ENCODE data around the gene MAP3K9. TPM values are rescaled to one million over a fixed set of nuclear protein-coding genes. Genes with fewer than 3 reads are reported as not detected.
A peak's percentile ranks its signal among the peaks of the same experiment; 100 is the strongest.

Gene MAP3K9
- total RNA-seq, 1 donor from 2014 or later: 9.4 TPM

DNA sequence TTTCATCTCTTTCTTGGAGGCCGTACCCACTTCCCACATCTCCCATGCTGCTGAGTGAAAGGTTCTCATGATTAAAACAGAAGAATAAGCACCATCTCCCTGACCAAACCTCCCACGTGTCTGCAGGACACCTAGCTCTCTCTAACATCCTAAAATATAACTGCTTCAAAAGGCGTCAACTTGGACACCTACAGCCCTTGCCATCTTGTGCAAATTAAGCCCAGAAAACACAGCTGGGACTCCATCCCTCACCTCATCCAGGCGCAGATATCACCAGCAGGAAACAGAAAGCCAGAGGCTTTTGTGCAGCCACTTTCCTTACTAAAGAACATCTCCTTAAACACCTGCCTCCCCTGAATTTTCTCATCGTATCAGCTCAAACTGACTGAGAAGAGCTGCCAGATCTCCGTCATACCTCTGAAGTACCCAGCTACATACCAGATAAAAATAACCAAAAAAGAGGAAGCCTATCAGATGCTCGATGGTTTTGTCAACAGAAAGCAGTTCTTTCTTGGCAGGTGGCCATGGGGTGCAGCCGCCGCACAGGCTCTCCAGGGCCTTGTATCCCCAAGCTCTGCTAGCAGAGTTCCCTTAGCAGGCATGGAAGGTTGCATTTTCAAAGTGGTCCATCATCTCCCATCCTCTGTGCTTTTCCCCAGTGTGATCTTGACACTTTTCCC is 28.8 kb downstream of the MAP3K9 start:
- intact Hi-C loops (cut with DNase I): no loop called here
- ATAC-seq (peak; percentile 51 to 67), DNase-seq (peak; percentile 60)

DNA sequence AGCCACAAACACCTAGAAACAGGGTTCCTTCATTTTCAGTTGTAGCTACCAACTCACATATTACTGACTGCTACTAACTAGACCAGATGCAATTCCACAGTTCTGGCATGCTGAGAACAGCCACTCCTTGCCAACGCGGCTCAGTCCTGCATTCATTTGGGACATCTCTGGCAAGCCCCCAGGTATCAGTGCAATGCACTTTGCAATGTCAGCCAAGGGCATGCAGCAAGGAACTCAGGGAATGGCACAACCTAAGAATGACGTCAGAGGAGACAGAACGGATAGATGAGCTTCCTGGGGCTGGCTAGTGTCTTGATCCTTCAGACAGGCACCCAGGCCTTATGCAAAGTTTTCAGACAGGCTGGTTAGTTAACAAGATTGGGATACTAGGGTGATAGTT is 29.6 kb downstream of the MAP3K9 start:
- H3K36me3 ChIP-seq: no peaks in the 10 kb centered on the region
- TF ChIP-seq, protein P1, sequence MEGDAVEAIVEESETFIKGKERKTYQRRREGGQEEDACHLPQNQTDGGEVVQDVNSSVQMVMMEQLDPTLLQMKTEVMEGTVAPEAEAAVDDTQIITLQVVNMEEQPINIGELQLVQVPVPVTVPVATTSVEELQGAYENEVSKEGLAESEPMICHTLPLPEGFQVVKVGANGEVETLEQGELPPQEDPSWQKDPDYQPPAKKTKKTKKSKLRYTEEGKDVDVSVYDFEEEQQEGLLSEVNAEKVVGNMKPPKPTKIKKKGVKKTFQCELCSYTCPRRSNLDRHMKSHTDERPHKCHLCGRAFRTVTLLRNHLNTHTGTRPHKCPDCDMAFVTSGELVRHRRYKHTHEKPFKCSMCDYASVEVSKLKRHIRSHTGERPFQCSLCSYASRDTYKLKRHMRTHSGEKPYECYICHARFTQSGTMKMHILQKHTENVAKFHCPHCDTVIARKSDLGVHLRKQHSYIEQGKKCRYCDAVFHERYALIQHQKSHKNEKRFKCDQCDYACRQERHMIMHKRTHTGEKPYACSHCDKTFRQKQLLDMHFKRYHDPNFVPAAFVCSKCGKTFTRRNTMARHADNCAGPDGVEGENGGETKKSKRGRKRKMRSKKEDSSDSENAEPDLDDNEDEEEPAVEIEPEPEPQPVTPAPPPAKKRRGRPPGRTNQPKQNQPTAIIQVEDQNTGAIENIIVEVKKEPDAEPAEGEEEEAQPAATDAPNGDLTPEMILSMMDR (IDR thresholded peaks at IDR 0.05): no peak
- intact Hi-C loops (cut with DNase I): no loop called here
- no peaks in the 10 kb centered on the region for H3K9me3 ChIP-seq
- no peak for ATAC-seq
- H3K4me1 ChIP-seq: peaks cover 15% of the 10 kb centered on the region
- no peak overlapping the region for H3K27ac ChIP-seq
- H3K27me3 ChIP-seq (ENCODE audit: low read depth): no peaks in the 10 kb centered on the region
- no peak for DNase-seq
- H3K4me3 ChIP-seq: no peak overlapping the region

More for the DNA sequence above, 28.8 kb downstream of the MAP3K9 start:
- H3K4me1 ChIP-seq: peaks cover 15% of the 10 kb centered on the region
- no peak overlapping the region for H3K27ac ChIP-seq
- H3K27me3 ChIP-seq (ENCODE audit: low read depth): no peaks in the 10 kb centered on the region
- H3K4me3 ChIP-seq: no peak overlapping the region
- TF ChIP-seq, protein P1 (IDR thresholded peaks at IDR 0.05): no peak
- H3K36me3 ChIP-seq: no peaks in the 10 kb centered on the region
- H3K9me3 ChIP-seq: no peaks in the 10 kb centered on the region

DNA sequence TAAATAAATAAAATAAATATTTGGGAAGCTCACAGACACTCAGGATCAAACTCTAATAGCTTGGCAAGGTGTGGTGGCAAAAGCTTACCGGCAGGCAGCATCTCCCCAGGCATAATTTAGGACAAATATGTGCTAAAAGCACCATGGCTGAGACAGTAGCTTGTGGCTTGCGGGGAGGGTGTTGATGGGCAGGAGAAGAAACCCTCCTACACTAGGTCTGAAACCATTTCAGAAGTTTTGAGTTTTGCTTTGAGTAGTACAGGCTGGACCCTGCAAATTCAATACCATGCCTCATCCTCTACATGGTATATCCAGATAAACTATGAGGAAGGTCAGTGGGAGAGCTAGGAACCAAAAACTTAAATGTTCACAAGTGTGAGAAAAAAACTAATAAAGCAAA is 33.1 kb downstream of the MAP3K9 start:
- Histone ChIP-seq H3K9me3 (no peaks in the 10 kb centered on the region), H3K27ac (no peak overlapping the region), H3K36me3 (no peaks in the 10 kb centered on the region), H3K4me3 (no peak overlapping the region), H3K27me3 (ENCODE audit: low read depth) (no peaks in the 10 kb centered on the region), H3K4me1 (peaks cover 11% of the 10 kb centered on the region)
- ATAC-seq (no peak), DNase-seq (no peak)
- TF ChIP-seq, protein P1 (IDR thresholded peaks at IDR 0.05): no peak
- intact Hi-C loops (cut with DNase I): no loop called here

DNA sequence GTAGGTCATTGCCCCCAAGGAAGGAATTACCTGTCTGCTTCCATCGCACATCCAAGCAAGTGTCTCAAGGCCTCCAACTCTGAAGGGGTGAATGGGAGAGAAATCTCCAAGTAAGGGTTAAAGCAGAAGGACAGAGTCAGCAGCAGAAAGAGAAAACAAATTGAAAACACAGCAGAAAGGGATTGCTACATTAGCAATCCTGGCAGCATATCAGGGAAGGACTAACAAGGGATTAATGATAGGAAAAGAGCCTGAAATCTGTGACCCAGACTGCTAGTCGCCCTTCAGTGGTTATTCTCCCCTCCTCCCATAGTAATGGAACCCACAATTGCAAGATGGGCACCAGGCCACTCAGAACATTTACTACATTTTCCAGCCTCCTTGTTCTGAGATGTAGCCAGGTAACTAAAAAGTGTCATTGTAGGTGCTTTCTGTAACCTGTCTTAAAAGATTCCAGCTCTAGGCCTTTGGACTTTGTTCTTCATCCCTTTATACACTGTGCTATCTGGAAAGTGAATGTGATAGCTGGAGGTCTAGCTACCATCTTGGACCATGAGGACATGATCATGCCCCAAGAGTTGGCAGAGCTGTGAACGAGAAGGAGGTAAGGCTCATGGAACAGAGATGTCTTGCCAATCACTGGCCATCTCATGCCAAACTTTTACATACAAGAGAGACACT is 36.0 kb downstream of the MAP3K9 start:
- ATAC-seq: no peak
- no peak overlapping the region for H3K4me3 ChIP-seq
- no peaks in the 10 kb centered on the region for H3K9me3 ChIP-seq
- no peaks in the 10 kb centered on the region for H3K27me3 ChIP-seq (ENCODE audit: low read depth)
- TF ChIP-seq, protein P1 (IDR thresholded peaks at IDR 0.05): no peak
- no peak overlapping the region for H3K27ac ChIP-seq
- no peak for DNase-seq
- no peaks in the 10 kb centered on the region for H3K36me3 ChIP-seq
- no peaks in the 10 kb centered on the region for H3K4me1 ChIP-seq
- intact Hi-C loops (cut with DNase I): no loop called here

DNA sequence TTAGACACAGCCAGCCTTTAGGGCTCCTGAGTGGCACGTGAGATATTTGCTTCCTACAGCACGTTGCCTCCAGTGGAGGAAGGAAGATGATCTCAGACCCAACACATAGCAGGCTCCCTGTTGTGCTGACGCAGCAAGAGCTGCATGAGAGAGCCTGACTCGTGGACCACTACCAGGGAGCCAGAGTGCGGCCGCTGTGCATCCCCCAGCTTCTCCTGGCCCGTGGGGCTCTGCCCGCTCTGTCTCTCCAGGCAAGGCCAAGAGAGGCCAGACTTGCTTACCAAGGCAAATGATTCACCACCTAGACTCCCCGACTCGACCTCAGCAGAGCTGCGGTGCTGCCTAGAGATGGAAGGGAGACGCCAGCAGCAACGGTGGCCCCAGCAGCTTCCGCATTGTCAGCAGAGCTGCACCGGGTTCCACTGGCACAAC is 37.5 kb downstream of the MAP3K9 start:
- intact Hi-C loops (cut with DNase I): no loop called here
- DNase-seq: no peak

More for the DNA sequence above, 37.5 kb downstream of the MAP3K9 start:
- TF ChIP-seq, protein P1 (IDR thresholded peaks at IDR 0.05): no peak
- no peak for ATAC-seq
- no peaks in the 10 kb centered on the region for H3K9me3 ChIP-seq
- H3K27ac ChIP-seq: no peak overlapping the region
- no peaks in the 10 kb centered on the region for H3K4me1 ChIP-seq
- no peaks in the 10 kb centered on the region for H3K27me3 ChIP-seq (ENCODE audit: low read depth)
- H3K36me3 ChIP-seq: no peaks in the 10 kb centered on the region
- H3K4me3 ChIP-seq: no peak overlapping the region

Data from lower lobe of right lung (tissue), 2 donors.